Left renal pelvis (tissue), 4 donors: ENCODE measurements around the gene NUDT15. TPM values are rescaled to one million over a fixed set of nuclear protein-coding genes. Genes with fewer than 3 reads are reported as not detected.

Experiments used
- DNase-seq, 4 donors: peaks; one replicate each; pipeline ENCODE4 v3.0.0-alpha.2; 2013; ENCODE audit warnings: low read depth in 4 of 4, low spot score in 3 of 4
- polyA plus RNA-seq, 4 donors: library from polyadenylated mRNA; unstranded; fragments of 120-200 nt; gene quantifications; one replicate each; pipeline ENCODE4 v1.2.1, GENCODE V29; 2013; ENCODE audit not compliant: insufficient read length in 4 of 4

NUDT15 gene
- polyA plus RNA-seq, 4 donors = 17.4 to 31.5 (median 26.7) TPM

GRCh38 chr13:48096670-48097069, 59.1 kb downstream of the NUDT15 start:
- DNase-seq = no peak

Other genes starting within 250 kb of the NUDT15 start
- 100 to 1,000 TPM in 2 of 4 donors, 10 to 100 TPM in 2; 68.4 to 110 (median 91.6) TPM for gene SUCLA2, start 36.5 kb upstream of the NUDT15 start, polyA plus RNA-seq
- gene MED4, start 57.4 kb downstream of the NUDT15 start, polyA plus RNA-seq = 100 to 1,000 TPM in 1 of 4 donors, 10 to 100 TPM in 3; 75.7 to 114 (median 92.5) TPM
- 1,000 to 10,000 TPM in 3 of 4 donors, 100 to 1,000 TPM in 1; 952 to 1,962 (median 1,470) TPM for gene ITM2B, start 195.5 kb downstream of the NUDT15 start, polyA plus RNA-seq